Type B pancreatic cell (in vitro differentiated cells): ENCODE data around the gene GNPDA1. TPM values are rescaled to one million over a fixed set of nuclear protein-coding genes. Genes with fewer than 3 reads are reported as not detected.

Experiments used
- DNase-seq: peaks from one replicate; pipeline ENCODE4 v3.0.0; 2021; ENCODE audit warnings: mixed read lengths; ENCODE audit not compliant: unreplicated experiment; ENCODE audit errors: extremely low spot score
- H3K27ac Mint-ChIP-seq: 2 replicates; pipeline ENCODE4 v1.8.0; 2021; ENCODE audit warnings: mild to moderate bottlenecking, mixed read lengths
- H3K27me3 Mint-ChIP-seq: 2 replicates; pipeline ENCODE4 v1.8.0; 2021; ENCODE audit warnings: mixed read lengths
- H3K36me3 Mint-ChIP-seq: 2 replicates; pipeline ENCODE4 v1.8.0; 2021; ENCODE audit warnings: mixed read lengths
- H3K4me1 Mint-ChIP-seq: one replicate; pipeline ENCODE4 v1.8.0; 2021; ENCODE audit warnings: mixed read lengths; ENCODE audit not compliant: unreplicated experiment
- H3K4me3 Mint-ChIP-seq: 2 replicates; pipeline ENCODE4 v1.8.0; 2021; ENCODE audit warnings: mild to moderate bottlenecking, mixed read lengths
- H3K9me3 Mint-ChIP-seq: 2 replicates; pipeline ENCODE4 v1.8.0; 2021; ENCODE audit warnings: mixed read lengths
- CTCF ChIP-seq: fragments of 200-600 bp; sonication (generic); conservative IDR thresholded peaks from 2 replicates; pipeline ENCODE4 v1.5.0; 2021; ENCODE audit warnings: antibody characterized with exemption, mild to moderate bottlenecking
- total RNA-seq: library from RNA; stranded (reverse); gene quantifications from 2 replicates; pipeline ENCODE4 v1.2.1, GENCODE V29; 2021; ENCODE audit warnings: low replicate concordance

GNPDA1 gene
- total RNA-seq, 1 donor from 2014 or later: 50.4 TPM

- Mint-ChIP-seq H3K27me3 (no peaks in the 10 kb centered on the region), H3K27ac (no peak overlapping the region)
These were observed 5.1 kb upstream of the GNPDA1 start for GRCh38 chr5:142017832-142018427.

GRCh38 chr5:142016556-142016955 lies 3.7 kb upstream of the GNPDA1 start:
- Mint-ChIP-seq H3K4me3 (no peak overlapping the region), H3K9me3 (no peaks in the 10 kb centered on the region), H3K4me1 (peaks cover 23% of the 10 kb centered on the region), H3K36me3 (no peaks in the 10 kb centered on the region), H3K27ac (no peak overlapping the region), H3K27me3 (no peaks in the 10 kb centered on the region)
- no peak for TF ChIP-seq CTCF
- DNase-seq: no peak

More at GRCh38 chr5:142017832-142018427, 5.1 kb upstream of the GNPDA1 start:
- no peak overlapping the region for H3K4me3 Mint-ChIP-seq
- H3K4me1 Mint-ChIP-seq: peaks cover 18% of the 10 kb centered on the region
- H3K36me3 Mint-ChIP-seq: no peaks in the 10 kb centered on the region
- no peaks in the 10 kb centered on the region for H3K9me3 Mint-ChIP-seq
- no peak for TF ChIP-seq CTCF
- no peak for DNase-seq

- Mint-ChIP-seq H3K4me1 (peaks cover 23% of the 10 kb centered on the region), H3K4me3 (no peak overlapping the region), H3K27ac (no peak overlapping the region), H3K36me3 (no peaks in the 10 kb centered on the region), H3K27me3 (no peaks in the 10 kb centered on the region), H3K9me3 (no peaks in the 10 kb centered on the region)
- no peak for TF ChIP-seq CTCF
- no peak for DNase-seq
These were observed 3.1 kb upstream of the GNPDA1 start for GRCh38 chr5:142015781-142016533.

GRCh38 chr5:142014911-142015584 lies 2.2 kb upstream of the GNPDA1 start:
- H3K27me3 Mint-ChIP-seq: no peaks in the 10 kb centered on the region
- peaks cover 23% of the 10 kb centered on the region for H3K4me1 Mint-ChIP-seq
- H3K4me3 Mint-ChIP-seq: peak overlapping the region; percentile 55
- DNase-seq: no peak
- peak; percentile 76 for TF ChIP-seq CTCF
- no peaks in the 10 kb centered on the region for H3K36me3 Mint-ChIP-seq
- H3K9me3 Mint-ChIP-seq: no peaks in the 10 kb centered on the region
- H3K27ac Mint-ChIP-seq: peak overlapping the region; percentile 24

- H3K9me3 Mint-ChIP-seq: no peaks in the 10 kb centered on the region
- no peaks in the 10 kb centered on the region for H3K36me3 Mint-ChIP-seq
- no peak for DNase-seq
- TF ChIP-seq CTCF: no peak
- H3K4me1 Mint-ChIP-seq: peaks cover 23% of the 10 kb centered on the region
- peak overlapping the region; percentile 87 for H3K27ac Mint-ChIP-seq
- no peaks in the 10 kb centered on the region for H3K27me3 Mint-ChIP-seq
- peak overlapping the region; percentile 90 for H3K4me3 Mint-ChIP-seq
These were observed 1.1 kb upstream of the GNPDA1 start for GRCh38 chr5:142013734-142014521.
